IMR-90 (cell line): ENCODE measurements around the gene BOD1. TPM values are rescaled to one million over a fixed set of nuclear protein-coding genes. Genes with fewer than 3 reads are reported as not detected.

Source experiments
- ATAC-seq: fragments of 200-7000 bp; cut with Tn5 transposase; 2 replicates; pipeline ENCODE4 v1.9.1; 2020; ENCODE audit warnings: low read depth, mild to moderate bottlenecking, moderate library complexity
- BruUV-seq: library from RNA; stranded (reverse); fragments of 400-500 nt; replicated peaks from 2 replicates; lab custom pipeline; 2021; lab: Mats Ljungman, UMichigan
- CTCF ChIA-PET: fragments of 300-600 bp; formaldehyde crosslinking; extraction: SDS; loops from one replicate; lab custom pipeline; 2021; ENCODE audit warnings: antibody characterized with exemption; lab: Yijun Ruan, JAX
- POLR2A ChIA-PET: fragments of 300-600 bp; sonication (Branson Sonifier 250); formaldehyde crosslinking; loops from one replicate; lab custom pipeline; 2022; ENCODE audit warnings: antibody characterized with exemption; ENCODE audit not compliant: unreplicated experiment; lab: Charles Lee
- DNase-seq: peaks from one replicate; pipeline ENCODE4 v3.0.0; 2013
- H2AFZ ChIP-seq: replicated peaks from 2 replicates; pipeline ENCODE3; 2013; ENCODE audit warnings: low read length, mild to moderate bottlenecking; ENCODE audit not compliant: poor library complexity
- H2AK5ac ChIP-seq: 2 replicates; pipeline ENCODE4 v1.6.1; 2013; ENCODE audit warnings: low read depth, low read length, inconsistent platforms
- H2AK9ac ChIP-seq: replicated peaks from 2 replicates; pipeline ENCODE3; 2013; ENCODE audit warnings: mild to moderate bottlenecking, low read depth, low read length, moderate library complexity; ENCODE audit not compliant: poor library complexity
- H2BK120ac ChIP-seq: 2 replicates; pipeline ENCODE4 v1.6.1; 2013; ENCODE audit warnings: low read depth, low read length, inconsistent platforms
- H2BK15ac ChIP-seq: 3 replicates; pipeline ENCODE4 v1.6.1; 2013; ENCODE audit warnings: low read depth, low read length, inconsistent platforms
- H2BK20ac ChIP-seq: 2 replicates; pipeline ENCODE4 v1.6.1; 2013; ENCODE audit warnings: low read depth, mild to moderate bottlenecking, inconsistent platforms, low read length, moderate library complexity
- H2BK5ac ChIP-seq: 2 replicates; pipeline ENCODE4 v1.6.1; 2013; ENCODE audit warnings: mild to moderate bottlenecking, low read depth, low read length, inconsistent platforms; ENCODE audit not compliant: poor library complexity, severe bottlenecking
- H3K14ac ChIP-seq: replicated peaks from 2 replicates; pipeline ENCODE4 v1.6.1; 2013; ENCODE audit warnings: low read depth, low read length, inconsistent platforms
- H3K18ac ChIP-seq: 2 replicates; pipeline ENCODE4 v1.6.1; 2013; ENCODE audit warnings: low read depth, low read length, control low read depth
- H3K23ac ChIP-seq: 2 replicates; pipeline ENCODE4 v1.6.1; 2013; ENCODE audit warnings: low read depth, low read length, inconsistent platforms
- H3K27ac ChIP-seq: 2 replicates; pipeline ENCODE4 v1.5.1; 2013; ENCODE audit warnings: mild to moderate bottlenecking, control low read depth, low read length; ENCODE audit not compliant: insufficient read depth
- H3K27me3 ChIP-seq: 2 replicates; pipeline ENCODE4 v1.6.1; 2013; ENCODE audit warnings: low read length; ENCODE audit not compliant: control insufficient read depth, insufficient read depth
- H3K36me3 ChIP-seq: 2 replicates; pipeline ENCODE4 v1.6.1; 2013; ENCODE audit warnings: low read length, mixed read lengths; ENCODE audit not compliant: control insufficient read depth, insufficient read depth
- H3K4ac ChIP-seq: 2 replicates; pipeline ENCODE4 v1.6.1; 2013; ENCODE audit warnings: low read depth, low read length, inconsistent platforms
- H3K4me1 ChIP-seq: 2 replicates; pipeline ENCODE4 v1.6.1; 2013; ENCODE audit warnings: low read length, mixed read lengths; ENCODE audit not compliant: control insufficient read depth, insufficient read depth
- H3K4me2 ChIP-seq: 2 replicates; pipeline ENCODE4 v1.6.1; 2013; ENCODE audit warnings: low read depth, mild to moderate bottlenecking, control low read depth, low read length, moderate library complexity
- H3K4me3 ChIP-seq: 2 replicates; pipeline ENCODE4 v1.5.1; 2013; ENCODE audit warnings: low read depth, mild to moderate bottlenecking, control low read depth, low read length, moderate library complexity; ENCODE audit not compliant: insufficient read depth
- H3K56ac ChIP-seq: 2 replicates; pipeline ENCODE4 v1.6.1; 2013; ENCODE audit warnings: low read length, inconsistent platforms; ENCODE audit not compliant: insufficient read depth; ENCODE audit errors: extremely low read depth
- H3K79me1 ChIP-seq, 2 experiments: 2 replicates each; pipeline ENCODE4 v1.6.1; 2013; ENCODE audit warnings: low read length in 2 of 2, inconsistent platforms in 1 of 2, low read depth in 1 of 2
- H3K9ac ChIP-seq: 2 replicates; pipeline ENCODE4 v1.6.1; 2013; ENCODE audit warnings: low read depth, low read length, control low read depth
- H3K9me1 ChIP-seq: 2 replicates; pipeline ENCODE4 v1.6.1; 2013; ENCODE audit warnings: low read length, inconsistent platforms; ENCODE audit not compliant: insufficient read depth
- H3K9me3 ChIP-seq: 2 replicates; pipeline ENCODE4 v1.6.1; 2013; ENCODE audit warnings: low read length; ENCODE audit not compliant: control insufficient read depth, insufficient read depth
- H4K20me1 ChIP-seq: 2 replicates; pipeline ENCODE4 v1.6.1; 2013; ENCODE audit warnings: low read length, inconsistent platforms; ENCODE audit not compliant: insufficient read depth
- H4K5ac ChIP-seq: 2 replicates; pipeline ENCODE4 v1.6.1; 2013; ENCODE audit warnings: mild to moderate bottlenecking, low read depth, low read length, control low read depth
- H4K8ac ChIP-seq, 2 experiments: 2 replicates each; pipeline ENCODE4 v1.6.1; 2013; ENCODE audit warnings: low read depth in 2 of 2, low read length in 2 of 2, control low read depth in 1 of 2, inconsistent platforms in 1 of 2
- H4K91ac ChIP-seq: 2 replicates; pipeline ENCODE4 v1.6.1; 2013; ENCODE audit warnings: low read depth, low read length, inconsistent platforms; ENCODE audit not compliant: insufficient read depth
- FOS ChIP-seq: fragments of 150-350 bp; IDR thresholded peaks from 2 replicates; pipeline ENCODE4 v1.6.1; 2016; ENCODE audit warnings: low read depth, low read length
- RCOR1 ChIP-seq: IDR thresholded peaks from 2 replicates; pipeline ENCODE4 v1.6.1; 2012; ENCODE audit warnings: mild to moderate bottlenecking, low read length, improper control_type of control experiment; ENCODE audit not compliant: insufficient replicate concordance
- RFX5 ChIP-seq: IDR thresholded peaks from 2 replicates; pipeline ENCODE4 v1.8.0; 2012; ENCODE audit warnings: low read depth, mild to moderate bottlenecking, low read length, moderate library complexity
- SMC3 ChIP-seq: fragments of 150-350 bp; IDR thresholded peaks from 2 replicates; pipeline ENCODE4 v1.6.1; 2016; ENCODE audit warnings: low read depth, mild to moderate bottlenecking, antibody characterized with exemption, low read length, moderate library complexity
- WGBS, 2 experiments: methylation state at CpG; one replicate each; pipeline versions ENCODE4 v1.1.5 to v1.1.7; 2013; ENCODE audit warnings: missing lambda C conversion rate in 2 of 2; ENCODE audit not compliant: insufficient read length in 1 of 2; ENCODE audit errors: extremely low coverage in 2 of 2; 5-methylcytosine and 5-hydroxymethylcytosine counted together
- dilution Hi-C: fragments of 300-500 bp; cut with HindIII; formaldehyde crosslinking; loops from one replicate; pipeline ENCODE4 v1.14.3; 2018; ENCODE audit warnings: low sequenced_read_pairs; ENCODE audit not compliant: unreplicated experiment
- in situ Hi-C: fragments of 300-500 bp; cut with MboI; formaldehyde crosslinking; loops from 3 replicates; pipeline ENCODE4 v1.14.3; 2019; ENCODE audit warnings: low sequenced_read_pairs, inconsistent platforms, mixed read lengths
- intact Hi-C: fragments of 100-400 bp; cut with micrococcal nuclease; formaldehyde crosslinking; loops from 2 replicates; pipeline ENCODE4 v1.10.0; 2022
- polyA plus RNA-seq, 3 experiments: library from polyadenylated mRNA; depleted of rRNA; stranded (reverse); fragments of >200 nt; gene quantifications; 2 replicates each; pipeline ENCODE4 v1.2.3, GENCODE V29; 2012; ENCODE audit warnings: low replicate concordance in 1 of 3
- total RNA-seq: library from RNA; depleted of rRNA; stranded (reverse); fragments of >200 nt; gene quantifications from 2 replicates; pipeline ENCODE4 v1.2.3, GENCODE V29; 2012
- TF ChIP-seq, protein P1 (sequence below): fragments of 150-350 bp; IDR thresholded peaks from 2 replicates; pipeline ENCODE4 v1.6.1; 2017; ENCODE audit warnings: mild to moderate bottlenecking, antibody characterized with exemption, low read length, low read depth
- TF ChIP-seq, protein P2 (sequence below): fragments of 150-350 bp; IDR thresholded peaks from 2 replicates; pipeline ENCODE4 v1.6.1; 2016; ENCODE audit warnings: low read depth, mild to moderate bottlenecking, low read length, moderate library complexity, borderline replicate concordance

BOD1 gene
- total and polyA plus RNA-seq, 2 of the 4 experiments (the other 2 are of a cell fraction): 57.9 to 71.7 TPM

DNA sequence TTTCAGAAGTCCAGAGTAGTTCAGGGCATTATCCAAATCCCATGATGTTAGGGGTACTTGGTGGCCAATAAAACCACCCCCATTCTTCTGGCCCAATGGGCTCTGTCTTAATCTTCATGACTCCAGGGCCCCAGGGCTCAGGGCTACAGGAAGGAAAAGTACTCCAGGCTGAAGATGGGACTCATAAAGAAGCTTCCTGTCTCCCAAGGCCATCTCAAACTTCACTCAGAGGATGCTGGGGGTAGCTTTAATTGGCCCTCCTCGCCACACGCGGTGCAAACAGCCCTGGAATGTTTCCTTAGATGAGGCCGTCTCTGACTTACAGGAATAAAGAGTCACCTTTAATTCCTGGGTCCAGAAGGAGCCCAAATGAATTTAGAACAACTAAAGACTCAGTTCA, 52.3 kb downstream of the BOD1 start:
- Histone ChIP-seq H3K4me1 (no peaks in the 10 kb centered on the region; the same call in 1 of the 2 replicates), H2AK9ac (no peak overlapping the region), H4K5ac (no peak overlapping the region), H2AFZ (no peak overlapping the region), H4K8ac (no peak overlapping the region), H3K9me3 (peaks cover 11% of the 10 kb centered on the region), H3K14ac (no peak overlapping the region), H3K27ac (no peak overlapping the region), H3K4me2 (no peak overlapping the region), H2BK120ac (peak overlapping the region; percentile 19), H3K4ac (no peak overlapping the region), H3K9ac (no peak overlapping the region), H3K27me3 (no peaks in the 10 kb centered on the region), H4K20me1 (no peaks in the 10 kb centered on the region), H3K56ac (no peak overlapping the region), H2BK5ac (no peak overlapping the region), H2AK5ac (no peak overlapping the region; the same call in 1 of the 2 replicates), H3K23ac (no peak overlapping the region), H3K18ac (no peak overlapping the region), H4K91ac (no peak overlapping the region), H3K79me1 (no peaks in the 10 kb centered on the region), H2BK15ac (0 out of 3 replicates have a peak overlapping the region, but pooled peaks have one; percentile 28), H3K4me3 (no peak overlapping the region), H2BK20ac (0 out of 2 replicates have a peak overlapping the region, but pooled peaks have one; percentile 5), H3K9me1 (0 out of 2 replicates have a peak, but pooled peaks cover 4% of the 10 kb centered on the region), H3K36me3 (no peaks in the 10 kb centered on the region)
- intact Hi-C loops (no loop called here), dilution Hi-C loops (no loop called here), in situ Hi-C loops (loop anchor here (10.0 kb wide), 1 partner anchor 599 kb away; no protein-coding TSS in a partner anchor)
- TF ChIP-seq RCOR1 (no peak), FOS (no peak), RFX5 (no peak), SMC3 (no peak)
- TF ChIP-seq, protein P1, sequence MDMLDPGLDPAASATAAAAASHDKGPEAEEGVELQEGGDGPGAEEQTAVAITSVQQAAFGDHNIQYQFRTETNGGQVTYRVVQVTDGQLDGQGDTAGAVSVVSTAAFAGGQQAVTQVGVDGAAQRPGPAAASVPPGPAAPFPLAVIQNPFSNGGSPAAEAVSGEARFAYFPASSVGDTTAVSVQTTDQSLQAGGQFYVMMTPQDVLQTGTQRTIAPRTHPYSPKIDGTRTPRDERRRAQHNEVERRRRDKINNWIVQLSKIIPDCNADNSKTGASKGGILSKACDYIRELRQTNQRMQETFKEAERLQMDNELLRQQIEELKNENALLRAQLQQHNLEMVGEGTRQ: no peak
- TF ChIP-seq, protein P2, sequence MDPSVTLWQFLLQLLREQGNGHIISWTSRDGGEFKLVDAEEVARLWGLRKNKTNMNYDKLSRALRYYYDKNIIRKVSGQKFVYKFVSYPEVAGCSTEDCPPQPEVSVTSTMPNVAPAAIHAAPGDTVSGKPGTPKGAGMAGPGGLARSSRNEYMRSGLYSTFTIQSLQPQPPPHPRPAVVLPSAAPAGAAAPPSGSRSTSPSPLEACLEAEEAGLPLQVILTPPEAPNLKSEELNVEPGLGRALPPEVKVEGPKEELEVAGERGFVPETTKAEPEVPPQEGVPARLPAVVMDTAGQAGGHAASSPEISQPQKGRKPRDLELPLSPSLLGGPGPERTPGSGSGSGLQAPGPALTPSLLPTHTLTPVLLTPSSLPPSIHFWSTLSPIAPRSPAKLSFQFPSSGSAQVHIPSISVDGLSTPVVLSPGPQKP: no peak
- ATAC-seq (no peak), DNase-seq (no peak)
- ChIA-PET CTCF (interaction anchor here (0.6 to 0.8 kb wide), 2 partner anchors 9 to 12 kb away, joined by 3 to 4 read pairs; no protein-coding TSS in a partner anchor), POLR2A (no interaction called here)
- BruUV-seq: no TSS peak
- WGBS, 2 experiments: no CpG with 5 or more reads among the region's 4 CpGs
